ENCODE data around the gene FGF8. TPM values are rescaled to one million over a fixed set of nuclear protein-coding genes. Genes with fewer than 3 reads are reported as not detected.

Gene FGF8
- total RNA-seq, 2 experiments from 2014 or later, result not detected

DNA sequence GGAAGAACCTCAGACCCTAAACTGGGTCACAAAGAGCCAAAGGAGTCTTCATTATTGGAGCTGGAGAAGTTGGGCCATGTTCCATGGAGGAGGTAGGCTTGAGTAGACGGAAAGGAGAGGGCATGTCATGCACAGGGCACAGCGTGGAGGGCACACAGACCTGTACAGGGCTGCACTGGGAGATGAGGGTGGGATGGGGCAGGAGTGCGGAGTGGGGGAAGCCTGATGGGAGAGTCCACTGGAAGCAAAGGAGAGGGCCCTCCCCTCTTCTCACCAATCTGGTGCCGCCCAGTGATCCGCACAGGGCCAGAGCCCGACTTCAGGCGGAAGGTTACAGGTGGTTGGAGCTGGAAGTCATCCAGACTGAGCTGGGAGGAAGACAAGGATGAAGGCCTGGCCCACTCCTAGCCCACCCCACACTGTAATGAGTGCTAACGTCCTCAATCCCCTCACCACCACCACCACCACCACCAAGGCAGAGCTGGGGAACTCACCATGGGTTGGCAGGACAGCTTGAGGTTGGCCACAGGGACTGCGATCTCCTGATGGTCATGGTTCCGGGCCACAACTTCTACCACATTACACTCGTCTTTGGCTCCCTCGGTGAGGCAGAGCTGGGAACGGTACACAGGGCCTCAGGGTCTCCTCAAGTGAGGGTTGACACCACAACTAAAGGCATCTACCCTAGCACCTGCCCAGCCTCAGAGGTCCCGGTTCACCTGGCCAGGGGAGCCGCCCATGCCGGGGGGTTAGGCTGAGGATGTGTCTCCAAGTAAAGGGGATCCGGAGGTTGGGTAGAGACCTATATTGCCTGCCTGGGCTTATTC lies 6.3 kb upstream of the FGF8 start:
- H3K27ac Mint-ChIP-seq, result peak overlapping the region; percentile 83
- no peaks in the 10 kb centered on the region for H3K9me3 Mint-ChIP-seq
- peaks cover 19% of the 10 kb centered on the region for H3K27me3 Mint-ChIP-seq
- H3K4me3 Mint-ChIP-seq, result peak overlapping the region; percentile 98
- POLR2A ChIA-PET, result interaction anchor here (0.7 to 3.1 kb wide), 4 partner anchors 8 to 194 kb away, joined by 3 to 18 read pairs (median 6); partner anchors contain the start of genes DPCD, OGA and POLL
- intact Hi-C loops (cut with micrococcal nuclease), result loop anchor here (1.0 to 5.0 kb wide), 8 partner anchors 37 to 569 kb away; partner anchors contain the start of genes DPCD, LBX1, OGA and POLL
- DNase-seq, result no peak
- peaks cover 63% of the 10 kb centered on the region for H3K4me1 Mint-ChIP-seq (ENCODE audit: low read depth)
- CTCF ChIA-PET, result interaction anchor here (0.5 to 10.2 kb wide), 24 partner anchors 9 to 568 kb away, joined by 3 to 197 read pairs (median 6); partner anchors contain the start of genes DPCD, OGA and POLL
- peaks cover 30% of the 10 kb centered on the region for H3K36me3 Mint-ChIP-seq

DNA sequence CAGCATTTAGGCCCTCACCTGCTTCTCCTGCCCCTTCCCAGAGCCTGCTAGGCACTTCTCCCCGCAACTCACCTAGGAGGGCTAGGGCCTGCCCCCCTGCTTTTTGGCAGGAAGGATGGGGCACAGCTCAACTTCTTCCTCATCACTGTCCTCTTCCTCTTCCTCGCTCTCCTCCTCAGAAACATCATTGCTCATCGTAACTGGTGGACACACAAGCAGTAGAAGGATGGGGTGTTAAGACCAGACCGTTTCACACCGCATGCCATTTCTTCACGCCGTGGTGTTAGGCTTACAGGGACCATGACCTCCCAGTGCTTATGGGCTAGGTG lies 5.7 kb upstream of the FGF8 start:
- H3K4me3 Mint-ChIP-seq, result peak overlapping the region; percentile 98
- intact Hi-C loops (cut with micrococcal nuclease), result loop anchor here (1.0 to 5.0 kb wide), 6 partner anchors 64 to 569 kb away; partner anchors contain the start of genes DPCD, LBX1 and POLL
- ChIA-PET CTCF (interaction anchor here (0.6 to 10.2 kb wide), 54 partner anchors 8 to 568 kb away, joined by 3 to 197 read pairs (median 5); partner anchors contain the start of genes DPCD, FBXW4, OGA and POLL), POLR2A (interaction anchor here (1.1 to 3.1 kb wide), 3 partner anchors 37 to 179 kb away, joined by 4 to 18 read pairs (median 6); partner anchors contain the start of gene OGA)
- DNase-seq, result no peak
- H3K36me3 Mint-ChIP-seq, result peaks cover 30% of the 10 kb centered on the region
- H3K27me3 Mint-ChIP-seq, result peaks cover 25% of the 10 kb centered on the region
- H3K4me1 Mint-ChIP-seq (ENCODE audit: low read depth), result peaks cover 64% of the 10 kb centered on the region
- no peaks in the 10 kb centered on the region for H3K9me3 Mint-ChIP-seq
- H3K27ac Mint-ChIP-seq, result no peak overlapping the region

DNA sequence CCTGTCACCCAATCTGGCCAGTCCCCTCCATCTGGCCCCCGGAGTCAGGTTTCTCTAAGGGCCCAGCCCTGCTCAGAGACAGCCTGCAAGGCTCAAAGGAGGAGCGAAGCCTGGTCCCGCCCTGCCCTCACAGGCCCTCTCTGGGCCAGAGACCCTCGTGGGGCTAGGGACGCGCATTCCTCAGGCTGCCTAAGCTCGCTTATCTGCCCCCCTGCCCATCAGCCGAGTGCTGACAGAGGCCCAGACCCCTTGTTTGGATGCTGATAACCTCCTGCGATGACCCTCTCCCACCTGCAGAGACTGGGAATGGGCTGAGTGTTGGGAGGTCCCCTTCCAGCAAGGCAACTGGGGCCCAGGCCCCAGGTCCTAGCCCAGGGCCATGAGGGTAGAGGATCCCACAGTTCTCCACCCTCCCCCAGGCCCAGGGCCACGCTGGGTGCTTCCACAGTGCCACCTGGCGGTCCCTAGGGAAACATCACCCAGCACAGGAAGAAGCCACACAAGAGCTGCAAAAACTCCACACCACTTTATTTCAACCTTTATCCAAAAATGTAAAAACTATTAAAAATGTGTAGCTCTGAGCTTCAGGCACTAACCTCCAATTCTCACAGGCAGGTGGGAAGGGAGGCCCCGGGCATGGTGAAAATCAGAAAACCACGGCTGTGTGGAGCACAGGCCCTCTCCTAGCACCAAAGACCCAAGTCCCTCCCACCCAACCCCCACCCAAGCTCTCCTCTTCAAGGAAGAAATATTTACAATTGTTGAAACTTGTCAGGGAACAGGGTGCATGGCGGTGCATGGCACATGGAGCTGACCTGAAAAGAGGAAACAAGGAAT lies 5.1 kb upstream of the FGF8 start:
- H3K27ac Mint-ChIP-seq, result no peak overlapping the region
- H3K27me3 Mint-ChIP-seq, result peaks cover 26% of the 10 kb centered on the region
- H3K36me3 Mint-ChIP-seq, result peaks cover 28% of the 10 kb centered on the region
- peak; percentile 82 for DNase-seq
- intact Hi-C loops (cut with micrococcal nuclease), result loop anchor here (1.0 to 5.0 kb wide), 6 partner anchors 64 to 568 kb away; partner anchors contain the start of genes DPCD, LBX1 and POLL
- H3K9me3 Mint-ChIP-seq, result no peaks in the 10 kb centered on the region
- H3K4me1 Mint-ChIP-seq (ENCODE audit: low read depth), result peaks cover 63% of the 10 kb centered on the region
- POLR2A ChIA-PET, result interaction anchor here (1.7 kb wide), 1 partner anchor 178 kb away, joined by 6 read pairs; no protein-coding TSS in a partner anchor
- peak overlapping the region; percentile 98 for H3K4me3 Mint-ChIP-seq
- CTCF ChIA-PET, result interaction anchor here (0.6 to 10.2 kb wide), 55 partner anchors 8 to 567 kb away, joined by 3 to 197 read pairs (median 5); partner anchors contain the start of genes DPCD, FBXW4, OGA and POLL

DNA sequence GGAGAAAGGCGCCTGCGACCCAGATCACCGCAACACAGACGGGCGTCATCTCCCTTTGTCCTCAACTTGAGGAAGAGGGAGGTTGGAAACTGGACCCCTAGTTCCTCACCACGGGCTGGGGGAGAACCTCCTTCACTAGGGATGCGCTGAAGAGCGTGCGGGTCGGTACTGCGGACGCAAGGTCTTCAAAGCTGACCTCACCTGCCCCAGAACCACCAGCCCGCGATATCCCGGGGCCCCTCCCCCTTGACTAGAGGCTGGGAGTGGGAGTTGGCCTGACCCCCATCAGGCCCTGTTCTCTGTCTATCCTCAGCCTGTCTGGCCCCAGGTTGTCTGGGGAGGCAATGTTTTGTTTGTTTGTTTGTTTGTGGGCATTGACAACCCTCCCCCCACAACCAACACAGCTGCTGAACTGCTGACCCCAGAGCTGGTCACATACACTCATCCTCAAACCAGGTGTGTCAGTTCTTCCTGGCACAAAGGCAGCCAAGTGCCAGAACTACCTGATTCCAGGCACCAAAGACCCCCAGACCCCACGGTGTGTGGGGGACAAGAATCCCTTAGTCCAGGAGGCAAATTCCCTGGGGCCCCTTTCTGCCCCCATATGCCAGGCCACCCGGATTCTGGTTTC lies 4.4 kb upstream of the FGF8 start:
- peaks cover 57% of the 10 kb centered on the region for H3K4me1 Mint-ChIP-seq (ENCODE audit: low read depth)
- H3K27ac Mint-ChIP-seq, result no peak overlapping the region
- peaks cover 27% of the 10 kb centered on the region for H3K27me3 Mint-ChIP-seq
- peaks cover 24% of the 10 kb centered on the region for H3K36me3 Mint-ChIP-seq
- H3K9me3 Mint-ChIP-seq, result no peaks in the 10 kb centered on the region
- intact Hi-C loops (cut with micrococcal nuclease), result loop anchor here (2.0 to 5.0 kb wide), 5 partner anchors 63 to 568 kb away; partner anchors contain the start of genes DPCD, LBX1 and POLL
- H3K4me3 Mint-ChIP-seq, result peak overlapping the region; percentile 55
- CTCF ChIA-PET, result interaction anchor here (0.6 to 10.2 kb wide), 20 partner anchors 8 to 567 kb away, joined by 3 to 197 read pairs (median 8); partner anchors contain the start of genes DPCD, OGA and POLL
- POLR2A ChIA-PET, result interaction anchor here (1.7 kb wide), 1 partner anchor 177 kb away, joined by 6 read pairs; no protein-coding TSS in a partner anchor
- no peak for DNase-seq

DNA sequence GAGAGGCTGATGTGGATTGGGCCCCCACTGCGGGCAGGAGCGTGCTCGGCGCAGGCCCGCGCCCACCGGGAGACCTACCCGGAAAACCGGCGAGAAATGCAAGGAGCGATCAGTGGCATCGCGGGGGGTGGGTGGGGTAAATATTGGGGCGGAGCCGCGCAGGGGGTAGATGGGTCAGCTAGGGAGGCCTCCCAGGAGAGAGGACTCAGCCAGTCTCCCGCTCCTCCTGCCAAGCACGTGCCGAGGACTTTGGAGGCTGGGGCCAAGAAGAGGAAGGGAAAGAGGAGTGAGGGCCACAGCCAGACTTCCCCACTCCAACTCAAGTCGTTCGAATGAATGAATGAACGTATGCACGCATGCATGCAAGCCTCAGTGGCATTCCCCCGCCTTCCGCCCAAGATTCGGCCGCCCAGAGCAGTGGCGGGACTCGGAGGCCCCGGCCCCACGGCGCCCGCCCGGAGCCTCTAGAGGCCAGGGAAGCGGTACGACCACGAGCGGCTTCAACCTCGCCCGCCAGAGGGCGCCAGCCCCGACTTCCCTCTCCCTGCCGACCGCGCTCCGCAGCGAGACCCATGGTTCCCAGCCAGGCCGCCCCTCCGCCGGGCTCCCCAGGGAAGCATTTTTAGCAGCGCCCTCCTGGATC lies 3.8 kb upstream of the FGF8 start:
- intact Hi-C loops (cut with micrococcal nuclease), result loop anchor here (2.0 to 5.0 kb wide), 5 partner anchors 62 to 567 kb away; partner anchors contain the start of genes DPCD, LBX1 and POLL
- Mint-ChIP-seq H3K9me3 (no peaks in the 10 kb centered on the region), H3K27me3 (peaks cover 33% of the 10 kb centered on the region), H3K27ac (no peak overlapping the region), H3K4me3 (peak overlapping the region; percentile 55), H3K36me3 (peaks cover 24% of the 10 kb centered on the region), H3K4me1 (ENCODE audit: low read depth) (peaks cover 55% of the 10 kb centered on the region)
- CTCF ChIA-PET, result interaction anchor here (0.6 to 10.2 kb wide), 10 partner anchors 16 to 566 kb away, joined by 3 to 197 read pairs (median 8); no protein-coding TSS in a partner anchor
- POLR2A ChIA-PET, result interaction anchor here (1.7 kb wide), 1 partner anchor 177 kb away, joined by 6 read pairs; no protein-coding TSS in a partner anchor
- DNase-seq, result peak; percentile 90

DNA sequence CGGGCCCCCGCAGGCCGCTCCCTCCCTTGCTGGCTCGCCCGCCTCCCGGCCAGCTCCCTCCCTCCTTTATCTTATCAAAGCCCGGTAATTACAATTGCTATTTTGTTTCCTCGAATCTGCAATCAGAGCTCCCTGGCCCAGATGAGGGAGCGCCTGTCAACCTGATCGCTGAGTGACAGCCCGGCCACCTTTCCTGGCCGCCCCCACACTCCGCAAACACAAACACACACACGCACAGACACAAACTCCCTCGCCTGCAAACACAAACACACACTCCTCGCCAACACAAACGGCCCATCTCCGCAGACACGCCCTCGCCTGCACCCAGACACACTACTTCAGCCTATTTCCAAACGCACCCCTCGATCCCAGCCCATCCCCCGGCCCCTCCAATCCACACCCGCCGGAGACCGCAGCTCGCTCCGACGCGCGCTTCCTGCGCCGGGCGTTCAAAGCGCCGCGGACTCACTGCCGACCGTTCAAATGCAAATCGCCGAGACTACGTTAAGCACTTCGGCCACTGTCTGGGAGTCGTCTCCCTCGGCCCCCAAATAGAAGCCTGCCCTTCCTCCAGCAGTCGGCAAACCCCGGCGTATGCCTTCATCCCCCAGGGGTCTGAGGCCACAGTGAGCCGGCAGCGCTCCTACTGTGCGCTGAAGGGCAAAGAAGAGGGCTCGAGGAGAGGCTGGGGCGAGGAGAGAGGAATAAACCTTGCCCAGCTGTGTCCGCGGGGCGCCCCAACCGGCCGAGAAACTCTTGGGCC lies 3.0 kb upstream of the FGF8 start:
- peaks cover 24% of the 10 kb centered on the region for H3K36me3 Mint-ChIP-seq
- no peak overlapping the region for H3K27ac Mint-ChIP-seq
- peak; percentile 48 for DNase-seq
- CTCF ChIA-PET, result interaction anchor here (0.6 to 10.2 kb wide), 4 partner anchors 38 to 191 kb away, joined by 3 to 197 read pairs (median 5); partner anchors contain the start of genes DPCD and POLL
- intact Hi-C loops (cut with micrococcal nuclease), result no loop called here
- H3K4me3 Mint-ChIP-seq, result peak overlapping the region; percentile 55
- peaks cover 54% of the 10 kb centered on the region for H3K4me1 Mint-ChIP-seq (ENCODE audit: low read depth)
- H3K9me3 Mint-ChIP-seq, result no peaks in the 10 kb centered on the region
- POLR2A ChIA-PET, result no interaction called here
- H3K27me3 Mint-ChIP-seq, result peaks cover 40% of the 10 kb centered on the region

DNA sequence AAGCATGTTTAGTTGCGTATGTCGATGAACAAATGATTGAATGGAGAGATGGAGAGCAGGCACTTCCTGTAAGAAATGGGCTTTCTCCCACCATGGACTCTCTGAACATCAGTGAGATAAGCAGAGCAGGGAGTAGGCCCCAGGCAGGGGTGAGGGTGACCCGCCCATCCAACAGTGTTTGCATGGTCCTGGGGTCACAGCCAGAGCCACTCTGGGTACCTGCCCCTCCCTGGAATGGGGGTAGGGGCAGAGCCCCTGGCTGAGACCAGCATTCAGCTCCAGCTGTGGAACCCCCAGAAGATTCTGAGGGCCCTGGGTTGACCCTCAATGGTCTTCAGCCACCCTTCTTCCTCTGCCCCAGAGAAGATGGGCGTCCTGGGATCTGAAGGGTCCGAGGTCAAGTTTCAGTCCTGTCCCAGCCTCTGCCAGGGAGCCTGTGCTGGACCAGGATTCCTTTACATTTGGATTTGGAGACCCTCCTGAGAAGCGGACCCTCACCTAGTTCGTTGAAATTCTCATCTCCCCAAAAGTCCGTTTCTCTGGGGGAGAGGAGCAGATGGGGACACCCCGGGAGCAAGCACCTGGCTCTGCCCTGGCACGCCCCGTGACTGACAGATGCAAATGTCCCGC lies 2.4 kb upstream of the FGF8 start:
- Mint-ChIP-seq H3K4me3 (no peak overlapping the region), H3K27ac (no peak overlapping the region), H3K9me3 (no peaks in the 10 kb centered on the region), H3K4me1 (ENCODE audit: low read depth) (peaks cover 51% of the 10 kb centered on the region), H3K36me3 (peaks cover 24% of the 10 kb centered on the region), H3K27me3 (peaks cover 47% of the 10 kb centered on the region)
- no peak for DNase-seq
- intact Hi-C loops (cut with micrococcal nuclease), result no loop called here
- ChIA-PET CTCF (interaction anchor here (1.0 to 10.2 kb wide), 3 partner anchors 63 to 191 kb away, joined by 3 to 197 read pairs (median 6); partner anchors contain the start of genes DPCD and POLL), POLR2A (no interaction called here)

DNA sequence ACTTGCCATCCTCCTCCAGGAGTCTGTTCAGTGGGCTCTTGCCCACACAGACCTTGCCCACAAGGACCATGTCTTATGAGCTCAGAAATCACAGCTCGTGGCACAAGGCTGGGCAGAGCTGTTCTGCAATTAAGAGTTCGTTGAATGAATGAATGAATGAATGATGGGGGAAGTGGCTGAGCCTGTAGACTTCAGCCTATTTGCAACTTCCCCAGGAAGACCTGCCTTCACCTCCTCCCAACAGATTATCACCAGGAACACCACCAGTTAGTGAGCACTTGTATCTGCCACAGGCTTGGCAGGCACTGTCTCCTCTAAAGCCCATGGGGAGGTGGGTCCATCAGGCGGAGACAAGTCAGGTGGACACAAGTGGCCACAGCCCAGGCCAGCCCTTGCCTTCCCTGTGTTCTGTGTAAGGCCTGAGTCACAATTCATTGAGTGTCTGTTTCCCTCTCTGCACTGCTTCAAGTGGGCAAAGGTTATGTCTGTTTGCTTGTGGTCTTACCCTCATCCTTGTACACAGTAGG lies 1.8 kb upstream of the FGF8 start:
- ChIA-PET CTCF (interaction anchor here (1.2 to 10.2 kb wide), 3 partner anchors 17 to 176 kb away, joined by 3 to 197 read pairs (median 3); no protein-coding TSS in a partner anchor), POLR2A (no interaction called here)
- no peak for DNase-seq
- Mint-ChIP-seq H3K4me1 (ENCODE audit: low read depth) (peaks cover 47% of the 10 kb centered on the region), H3K27me3 (peaks cover 53% of the 10 kb centered on the region), H3K36me3 (peaks cover 21% of the 10 kb centered on the region), H3K4me3 (no peak overlapping the region), H3K27ac (no peak overlapping the region), H3K9me3 (no peaks in the 10 kb centered on the region)
- intact Hi-C loops (cut with micrococcal nuclease), result no loop called here

DNA sequence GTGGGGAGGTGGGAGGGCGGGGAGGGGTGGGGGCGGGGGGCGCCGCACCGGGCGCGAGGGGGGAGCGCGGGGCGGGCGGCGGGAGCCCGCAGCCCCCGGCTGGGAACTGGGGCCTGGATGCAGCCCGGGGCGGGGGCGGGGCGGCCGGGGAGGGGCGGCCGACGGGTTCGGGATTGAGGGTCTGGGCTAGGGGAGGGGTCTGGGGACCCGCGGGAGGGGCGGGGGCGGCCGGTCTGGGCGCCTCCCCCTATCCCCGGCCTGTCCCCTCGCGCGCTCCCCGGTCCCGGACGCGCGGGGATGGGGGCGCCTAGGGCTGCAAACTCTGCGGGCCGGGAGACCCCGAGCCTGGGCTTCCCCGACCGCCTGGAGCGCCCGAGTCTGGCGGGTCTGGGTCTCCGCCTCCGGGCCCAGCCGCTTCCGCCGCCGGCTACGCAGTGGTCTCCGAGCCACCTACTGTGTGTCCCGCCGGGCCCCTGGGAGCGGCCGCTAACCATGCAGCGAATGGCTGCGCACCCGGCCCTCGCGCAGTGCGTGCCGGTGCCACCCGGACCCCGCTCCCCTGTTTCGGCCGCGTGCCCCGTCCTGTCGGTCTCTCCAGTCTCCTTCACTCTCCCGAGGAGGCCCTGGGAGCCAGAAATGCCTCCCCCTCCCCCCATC lies 375 bp upstream of the FGF8 start:
- Mint-ChIP-seq H3K4me1 (ENCODE audit: low read depth) (peaks cover 36% of the 10 kb centered on the region), H3K4me3 (no peak overlapping the region), H3K27ac (no peak overlapping the region), H3K9me3 (no peaks in the 10 kb centered on the region), H3K27me3 (peaks cover 65% of the 10 kb centered on the region), H3K36me3 (peaks cover 21% of the 10 kb centered on the region)
- ChIA-PET CTCF (interaction anchor here (1.2 kb wide), 1 partner anchor 19 kb away, joined by 3 read pairs; no protein-coding TSS in a partner anchor), POLR2A (no interaction called here)
- DNase-seq, result no peak
- intact Hi-C loops (cut with micrococcal nuclease), result no loop called here
